ENCODE data around the gene PIP5K1C.

DNA sequence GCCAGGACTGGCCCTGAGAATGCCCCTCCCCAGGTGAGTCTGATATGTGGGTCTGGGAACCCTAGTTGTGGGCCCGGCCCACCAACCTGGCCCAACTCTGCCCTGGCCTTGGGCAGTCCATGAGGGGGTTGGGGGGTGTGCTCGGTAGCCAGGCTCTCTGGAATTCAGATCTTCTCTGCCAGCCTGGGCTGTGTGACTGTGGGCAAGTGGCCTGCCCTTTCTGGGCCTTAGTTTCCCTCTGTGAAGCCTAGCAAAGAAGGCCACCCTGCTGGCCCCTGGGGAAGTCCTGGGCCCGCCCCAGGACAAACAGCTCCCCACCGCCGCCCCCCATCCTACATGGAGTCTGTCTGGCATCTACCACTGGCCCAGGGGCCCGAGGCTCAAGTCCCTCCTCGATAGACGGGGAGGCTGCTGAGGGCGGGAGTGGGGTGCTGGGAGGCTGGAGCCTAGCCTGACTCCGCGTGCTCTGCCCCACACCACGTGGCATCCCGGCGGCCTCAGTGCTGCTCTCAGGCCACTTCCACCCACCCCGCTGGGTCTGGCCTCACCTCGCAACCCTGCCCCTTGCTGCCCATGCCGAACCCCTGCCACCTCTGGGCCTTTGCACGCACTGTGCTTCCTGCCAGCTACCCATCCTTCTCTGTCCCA lies 85.3 kb downstream of the PIP5K1C start:
- TF ChIP-seq, protein P1, sequence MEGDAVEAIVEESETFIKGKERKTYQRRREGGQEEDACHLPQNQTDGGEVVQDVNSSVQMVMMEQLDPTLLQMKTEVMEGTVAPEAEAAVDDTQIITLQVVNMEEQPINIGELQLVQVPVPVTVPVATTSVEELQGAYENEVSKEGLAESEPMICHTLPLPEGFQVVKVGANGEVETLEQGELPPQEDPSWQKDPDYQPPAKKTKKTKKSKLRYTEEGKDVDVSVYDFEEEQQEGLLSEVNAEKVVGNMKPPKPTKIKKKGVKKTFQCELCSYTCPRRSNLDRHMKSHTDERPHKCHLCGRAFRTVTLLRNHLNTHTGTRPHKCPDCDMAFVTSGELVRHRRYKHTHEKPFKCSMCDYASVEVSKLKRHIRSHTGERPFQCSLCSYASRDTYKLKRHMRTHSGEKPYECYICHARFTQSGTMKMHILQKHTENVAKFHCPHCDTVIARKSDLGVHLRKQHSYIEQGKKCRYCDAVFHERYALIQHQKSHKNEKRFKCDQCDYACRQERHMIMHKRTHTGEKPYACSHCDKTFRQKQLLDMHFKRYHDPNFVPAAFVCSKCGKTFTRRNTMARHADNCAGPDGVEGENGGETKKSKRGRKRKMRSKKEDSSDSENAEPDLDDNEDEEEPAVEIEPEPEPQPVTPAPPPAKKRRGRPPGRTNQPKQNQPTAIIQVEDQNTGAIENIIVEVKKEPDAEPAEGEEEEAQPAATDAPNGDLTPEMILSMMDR (IDR thresholded peaks at IDR 0.05), result no peak
- no peak for TF ChIP-seq EZH2 (IDR thresholded peaks at IDR 0.05; ENCODE audit: borderline replicate concordance, insufficient read depth, low read depth, low read length, poor library complexity, severe bottlenecking)

Data from B cell (primary cell).